Neural progenitor cell (in vitro differentiated cells): ENCODE results near the gene PGBD5. TPM values are rescaled to one million over a fixed set of nuclear protein-coding genes. Genes with fewer than 3 reads are reported as not detected.

Experiments
- DNase-seq: peaks from one replicate; pipeline ENCODE4 v3.0.0-alpha.2; 2016; ENCODE audit warnings: low spot score
- H2AFZ ChIP-seq: fragments of 200-600 bp; sonication (generic); replicated peaks from 2 replicates; pipeline ENCODE4 v1.6.1; 2016; ENCODE audit warnings: antibody characterized with exemption
- H3F3A ChIP-seq: fragments of 200-600 bp; sonication (generic); 2 replicates; pipeline ENCODE4 v1.6.1; 2016; ENCODE audit warnings: antibody characterized with exemption, low read depth
- H3K27ac ChIP-seq: fragments of 200-600 bp; sonication (generic); 2 replicates; pipeline ENCODE4 v1.5.1; 2016; ENCODE audit warnings: mild to moderate bottlenecking
- H3K27me3 ChIP-seq: fragments of 200-600 bp; sonication (generic); 2 replicates; pipeline ENCODE4 v1.6.1; 2016; ENCODE audit warnings: mild to moderate bottlenecking, moderate library complexity
- H3K36me3 ChIP-seq: fragments of 200-600 bp; sonication (generic); 2 replicates; pipeline ENCODE4 v1.5.1; 2016
- H3K4me1 ChIP-seq: fragments of 200-600 bp; sonication (generic); 2 replicates; pipeline ENCODE4 v1.6.1; 2016; ENCODE audit warnings: mixed run types
- H3K4me2 ChIP-seq: fragments of 200-600 bp; sonication (generic); 2 replicates; pipeline ENCODE4 v1.6.1; 2016
- H3K4me3 ChIP-seq: fragments of 200-600 bp; sonication (generic); 2 replicates; pipeline ENCODE4 v1.5.1; 2016
- H3K79me2 ChIP-seq: fragments of 200-600 bp; sonication (generic); 2 replicates; pipeline ENCODE4 v1.6.1; 2016; ENCODE audit warnings: low read depth
- H3K9ac ChIP-seq: fragments of 200-600 bp; sonication (generic); 2 replicates; pipeline ENCODE4 v1.6.1; 2016
- H3K9me3 ChIP-seq: fragments of 200-600 bp; sonication (generic); 2 replicates; pipeline ENCODE4 v1.5.1; 2016; ENCODE audit warnings: low read depth
- H4K20me1 ChIP-seq: fragments of 200-600 bp; sonication (generic); 2 replicates; pipeline ENCODE4 v1.6.1; 2016; ENCODE audit warnings: low read depth
- H3K27ac Mint-ChIP-seq: 3 replicates; pipeline ENCODE4 v1.8.0; 2021; ENCODE audit warnings: mixed read lengths
- H3K27me3 Mint-ChIP-seq: 2 replicates; pipeline ENCODE4 v1.8.0; 2022; ENCODE audit warnings: low read depth, mild to moderate bottlenecking, inconsistent platforms, moderate library complexity, mixed read lengths; ENCODE audit not compliant: insufficient read depth
- H3K36me3 Mint-ChIP-seq: 3 replicates; pipeline ENCODE4 v1.8.0; 2021; ENCODE audit warnings: mixed read lengths
- H3K4me1 Mint-ChIP-seq: 3 replicates; pipeline ENCODE4 v1.8.0; 2021; ENCODE audit warnings: mixed read lengths
- H3K4me3 Mint-ChIP-seq: 3 replicates; pipeline ENCODE4 v1.8.0; 2021; ENCODE audit warnings: mild to moderate bottlenecking, moderate library complexity, mixed read lengths
- H3K9me3 Mint-ChIP-seq: 3 replicates; pipeline ENCODE4 v1.8.0; 2020; ENCODE audit warnings: mixed read lengths
- EZH2 ChIP-seq: fragments of 200-600 bp; sonication (generic); IDR thresholded peaks from 2 replicates; pipeline ENCODE4 v1.6.1; 2017; ENCODE audit warnings: antibody characterized with exemption, mild to moderate bottlenecking, moderate library complexity
- EZH2phosphoT487 ChIP-seq: fragments of 200-600 bp; sonication (generic); IDR thresholded peaks from 2 replicates; pipeline ENCODE4 v1.6.1; 2017; ENCODE audit warnings: antibody characterized with exemption
- total RNA-seq: library from RNA; depleted of rRNA; stranded (reverse); fragments of >200 nt; gene quantifications from 2 replicates; pipeline ENCODE4 v1.2.3, GENCODE V29; 2015; ENCODE audit warnings: low replicate concordance
- TF ChIP-seq, protein P1 (sequence below): fragments of 200-600 bp; sonication (generic); IDR thresholded peaks from 2 replicates; pipeline ENCODE4 v1.5.1; 2017; ENCODE audit warnings: antibody characterized with exemption, mild to moderate bottlenecking

The PGBD5 gene
- total RNA-seq, 1 donor from 2014 or later: 1.2 TPM

DNA sequence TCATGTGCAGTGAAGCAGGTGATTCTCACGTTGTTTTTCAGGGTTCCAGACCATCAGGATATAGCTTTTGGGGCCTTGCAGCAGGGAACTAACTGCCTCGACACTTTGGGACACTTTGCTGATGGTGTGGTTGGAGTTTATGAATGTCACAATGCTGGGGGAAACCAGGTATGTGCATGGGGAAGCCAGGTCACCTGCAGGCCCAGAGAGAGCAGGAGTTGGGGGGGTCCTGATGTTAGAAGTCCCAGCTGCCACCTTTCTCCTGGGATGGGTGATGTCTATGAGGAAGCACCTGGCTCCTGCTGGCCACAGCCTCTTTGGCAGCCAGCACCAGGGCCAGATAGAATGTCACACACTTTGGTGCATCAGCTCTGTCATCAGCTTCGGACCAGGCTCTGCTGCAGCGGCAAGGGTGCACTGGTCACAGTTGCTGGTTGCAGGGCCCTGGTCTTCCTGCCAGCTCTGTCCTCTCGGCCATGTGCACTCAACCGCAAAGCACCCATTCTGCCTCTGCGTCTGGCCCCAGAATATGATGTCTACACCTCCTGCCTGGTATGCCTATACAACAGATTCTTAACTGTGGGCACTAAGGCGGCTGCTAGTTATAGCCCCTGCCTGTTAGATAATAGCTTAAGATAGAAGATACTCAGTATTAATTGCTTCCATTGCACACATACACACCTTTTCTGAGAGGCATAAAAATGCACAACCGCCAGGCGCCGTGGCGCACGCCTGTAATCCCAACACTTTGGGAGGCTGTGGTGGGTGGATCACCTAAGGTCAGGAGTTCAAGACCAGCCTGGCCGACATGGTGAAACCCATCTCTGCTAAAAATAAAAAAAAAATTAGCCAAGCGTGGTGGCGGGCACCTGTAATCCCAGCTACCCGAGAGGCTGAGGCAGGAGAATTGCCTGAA is 160.7 kb downstream of the PGBD5 start:
- H3F3A ChIP-seq: no peaks in the 10 kb centered on the region
- H3K9ac ChIP-seq: no peak overlapping the region
- no peak overlapping the region for H3K4me2 ChIP-seq
- no peak overlapping the region for H3K4me3 ChIP-seq
- no peak for DNase-seq
- Mint-ChIP-seq H3K27me3 (no peaks in the 10 kb centered on the region), H3K9me3 (no peaks in the 10 kb centered on the region), H3K27ac (peak overlapping the region; percentile 50), H3K36me3 (peaks cover 3% of the 10 kb centered on the region), H3K4me3 (no peak overlapping the region), H3K4me1 (peaks cover 7% of the 10 kb centered on the region)
- no peaks in the 10 kb centered on the region for H3K79me2 ChIP-seq
- H2AFZ ChIP-seq: no peak overlapping the region
- TF ChIP-seq EZH2phosphoT487: no peak
- no peak for TF ChIP-seq EZH2
- TF ChIP-seq, protein P1, sequence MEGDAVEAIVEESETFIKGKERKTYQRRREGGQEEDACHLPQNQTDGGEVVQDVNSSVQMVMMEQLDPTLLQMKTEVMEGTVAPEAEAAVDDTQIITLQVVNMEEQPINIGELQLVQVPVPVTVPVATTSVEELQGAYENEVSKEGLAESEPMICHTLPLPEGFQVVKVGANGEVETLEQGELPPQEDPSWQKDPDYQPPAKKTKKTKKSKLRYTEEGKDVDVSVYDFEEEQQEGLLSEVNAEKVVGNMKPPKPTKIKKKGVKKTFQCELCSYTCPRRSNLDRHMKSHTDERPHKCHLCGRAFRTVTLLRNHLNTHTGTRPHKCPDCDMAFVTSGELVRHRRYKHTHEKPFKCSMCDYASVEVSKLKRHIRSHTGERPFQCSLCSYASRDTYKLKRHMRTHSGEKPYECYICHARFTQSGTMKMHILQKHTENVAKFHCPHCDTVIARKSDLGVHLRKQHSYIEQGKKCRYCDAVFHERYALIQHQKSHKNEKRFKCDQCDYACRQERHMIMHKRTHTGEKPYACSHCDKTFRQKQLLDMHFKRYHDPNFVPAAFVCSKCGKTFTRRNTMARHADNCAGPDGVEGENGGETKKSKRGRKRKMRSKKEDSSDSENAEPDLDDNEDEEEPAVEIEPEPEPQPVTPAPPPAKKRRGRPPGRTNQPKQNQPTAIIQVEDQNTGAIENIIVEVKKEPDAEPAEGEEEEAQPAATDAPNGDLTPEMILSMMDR: no peak
- no peaks in the 10 kb centered on the region for H3K4me1 ChIP-seq
- no peaks in the 10 kb centered on the region for H3K9me3 ChIP-seq
- no peaks in the 10 kb centered on the region for H4K20me1 ChIP-seq
- no peaks in the 10 kb centered on the region for H3K36me3 ChIP-seq
- no peak overlapping the region for H3K27ac ChIP-seq
- H3K27me3 ChIP-seq: no peaks in the 10 kb centered on the region

Other genes with a start within 250 kb of the PGBD5 start
- gene COG2, start 216.1 kb upstream of the PGBD5 start, total RNA-seq: 33.5 and 38.9 TPM in 2 replicates